Measurements from ENCODE around the gene OR12D1.

The OR12D1 gene

GRCh38 chr6:29461021-29461814 lies 46.5 kb downstream of the OR12D1 start:
- DNase-seq, result no peak
- in situ Hi-C loops (cut with MboI; ENCODE audit: low pct_unique_long_range_greater_than_20kb, low sequenced_read_pairs), result no loop called here

GRCh38 chr6:29462022-29462421 lies 47.3 kb downstream of the OR12D1 start:
- no peak for DNase-seq
- in situ Hi-C loops (cut with MboI; ENCODE audit: low pct_unique_long_range_greater_than_20kb, low sequenced_read_pairs), result no loop called here

GRCh38 chr6:29465279-29465678 lies 50.6 kb downstream of the OR12D1 start:
- DNase-seq, result no peak
- in situ Hi-C loops (cut with MboI; ENCODE audit: low pct_unique_long_range_greater_than_20kb, low sequenced_read_pairs), result no loop called here

GRCh38 chr6:29465801-29466200 lies 51.1 kb downstream of the OR12D1 start:
- in situ Hi-C loops (cut with MboI; ENCODE audit: low pct_unique_long_range_greater_than_20kb, low sequenced_read_pairs), result no loop called here

GRCh38 chr6:29466241-29466640 lies 51.5 kb downstream of the OR12D1 start:
- no peak for DNase-seq
- in situ Hi-C loops (cut with MboI; ENCODE audit: low pct_unique_long_range_greater_than_20kb, low sequenced_read_pairs), result no loop called here

More at GRCh38 chr6:29465801-29466200, 51.1 kb downstream of the OR12D1 start:
- no peak for DNase-seq

Measured in KBM-7 (cell line).